NCI-H748 (cell line): Measurements from ENCODE around the gene UNC80.

Experiments
- DNase-seq: peaks from one replicate; lab custom pipeline; 2025; ENCODE audit not compliant: unreplicated experiment; lab: John Stamatoyannopoulos, UW

The UNC80 gene

GRCh38 chr2:209905691-209906090, 134.1 kb downstream of the UNC80 start:
- DNase-seq, result no peak

DNA sequence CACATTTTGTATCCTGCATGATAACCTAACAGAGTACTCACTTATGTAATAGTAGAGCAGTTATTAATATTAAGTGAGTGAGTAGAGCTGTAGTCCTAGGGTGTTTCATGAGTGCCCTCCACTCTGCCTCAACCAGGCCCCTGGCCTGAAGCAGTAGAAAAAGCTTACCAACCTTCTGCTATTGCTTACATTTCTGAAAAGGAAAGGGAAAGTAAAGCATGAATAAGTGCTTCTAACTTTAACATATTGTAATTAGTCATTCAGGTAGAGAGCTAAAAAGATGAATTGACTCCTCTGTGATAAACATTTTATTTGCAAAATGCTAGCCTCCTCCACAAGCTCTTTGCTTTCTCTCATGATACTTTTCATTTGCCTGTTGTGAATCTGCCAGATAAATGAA, 136.1 kb downstream of the UNC80 start:
- no peak for DNase-seq

GRCh38 chr2:209908511-209908910, 136.9 kb downstream of the UNC80 start:
- DNase-seq, result no peak

- no peak for DNase-seq
Observed at GRCh38 chr2:209911486-209911885, 139.9 kb downstream of the UNC80 start.

GRCh38 chr2:209913786-209914345, 142.2 kb downstream of the UNC80 start:
- DNase-seq, result no peak

DNA sequence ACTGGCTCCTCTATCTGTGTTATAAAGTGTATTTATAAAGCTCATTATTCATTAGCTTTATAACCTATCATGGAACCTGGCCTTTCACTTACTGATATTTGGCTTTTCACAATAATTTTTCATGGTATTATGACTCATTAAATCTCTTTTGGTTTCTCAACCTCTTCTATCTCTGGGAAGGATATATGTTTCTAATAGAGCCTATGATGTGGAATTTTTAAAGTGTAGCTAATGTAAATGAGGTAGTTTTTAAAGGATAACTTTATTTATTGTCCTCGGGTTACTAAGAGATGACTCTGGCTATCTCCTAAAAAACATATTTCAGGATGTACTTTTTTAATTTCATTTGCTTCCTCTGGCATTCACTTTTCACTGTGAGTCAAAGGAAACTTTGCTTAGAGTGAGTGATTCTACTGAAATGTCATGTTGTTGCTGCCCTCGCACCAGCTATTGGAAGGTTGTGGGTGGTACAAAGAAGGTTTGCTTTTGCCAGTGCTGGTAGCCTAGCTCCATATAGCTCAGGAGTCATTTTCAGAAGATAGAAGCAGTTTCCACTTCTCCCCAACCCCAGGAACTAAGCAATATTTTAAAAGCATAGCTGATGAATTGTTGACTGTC, 145.6 kb downstream of the UNC80 start:
- no peak for DNase-seq

DNA sequence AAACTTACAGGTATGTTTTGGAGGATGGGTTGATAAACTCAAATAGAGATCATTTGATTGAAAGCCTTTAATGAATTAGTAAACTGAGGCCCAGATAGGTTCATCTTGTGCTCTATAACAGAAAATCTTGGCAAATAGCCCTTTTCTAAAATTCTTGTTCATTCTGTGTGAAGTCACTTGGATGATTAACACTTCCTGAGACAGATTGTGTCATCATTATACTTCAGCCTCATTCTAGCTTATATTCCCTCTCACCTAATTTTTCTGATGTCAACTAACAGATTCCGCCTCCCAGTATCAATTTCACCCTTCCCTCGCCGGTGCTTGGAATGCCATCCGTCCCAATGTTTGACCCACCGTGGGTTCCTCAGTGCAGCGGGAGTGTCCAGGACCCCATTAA, 146.6 kb downstream of the UNC80 start:
- no peak for DNase-seq

- DNase-seq, result no peak
Observed at GRCh38 chr2:209922116-209922515, 150.5 kb downstream of the UNC80 start.

GRCh38 chr2:209929369-209929768, 157.7 kb downstream of the UNC80 start:
- no peak for DNase-seq

- DNase-seq, result no peak
Observed at GRCh38 chr2:209933499-209934483, 162.2 kb downstream of the UNC80 start.

GRCh38 chr2:209936106-209936666, 164.6 kb downstream of the UNC80 start:
- no peak for DNase-seq

GRCh38 chr2:209937893-209938292, 166.3 kb downstream of the UNC80 start:
- DNase-seq, result no peak

DNA sequence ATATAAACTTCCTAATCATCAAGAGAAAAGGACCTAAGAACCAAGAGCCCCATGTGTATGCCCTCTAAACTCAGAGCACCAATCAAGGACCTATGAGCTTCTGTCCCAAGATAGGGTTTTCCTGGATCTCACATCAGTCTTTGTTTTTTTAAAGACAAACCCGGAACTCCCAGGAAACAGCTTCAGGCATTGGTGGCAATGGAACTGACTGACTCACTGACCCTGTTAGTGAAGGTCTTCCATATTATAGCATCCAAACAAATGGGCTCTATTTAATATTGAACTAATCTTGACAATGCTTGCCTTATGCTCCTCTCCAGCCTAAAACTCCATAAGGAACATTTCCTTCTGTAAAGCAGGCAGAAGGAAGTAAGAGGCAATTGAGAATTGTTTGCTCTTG, 167.3 kb downstream of the UNC80 start:
- DNase-seq, result no peak

GRCh38 chr2:209940936-209941335, 169.3 kb downstream of the UNC80 start:
- DNase-seq, result no peak

- DNase-seq, result no peak
Observed at GRCh38 chr2:209942426-209942825, 170.8 kb downstream of the UNC80 start.

DNA sequence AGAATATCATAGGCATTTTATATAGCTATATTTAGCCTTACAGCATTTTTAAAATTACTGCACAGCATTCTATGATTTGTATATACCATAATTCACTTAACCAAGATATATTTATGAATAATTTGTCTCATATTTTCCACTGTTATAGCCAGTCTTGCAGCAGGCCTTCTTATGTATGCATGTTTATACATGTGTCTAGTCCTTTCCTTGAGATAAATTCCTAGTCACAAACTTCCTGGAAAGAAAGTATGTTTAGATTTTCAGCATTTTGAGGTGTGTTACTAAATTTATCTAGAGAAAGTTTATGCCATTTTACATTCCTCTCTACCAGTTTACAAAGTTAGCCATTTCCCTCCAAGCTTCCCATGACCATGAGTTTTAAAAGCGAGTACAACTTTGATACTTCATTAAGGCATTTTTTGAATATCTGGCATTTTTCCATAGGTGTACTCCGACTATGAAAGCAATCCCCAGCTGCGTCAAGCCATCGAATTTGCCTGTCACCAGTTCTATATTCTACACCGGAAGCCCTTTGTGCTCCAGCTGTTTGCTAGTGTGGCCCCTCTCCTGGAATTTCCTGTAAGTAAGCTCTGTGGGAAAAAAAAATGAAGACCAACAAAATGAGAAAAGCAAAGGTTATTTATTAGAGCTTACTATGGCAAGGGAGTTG, 171.4 kb downstream of the UNC80 start:
- no peak for DNase-seq

DNA sequence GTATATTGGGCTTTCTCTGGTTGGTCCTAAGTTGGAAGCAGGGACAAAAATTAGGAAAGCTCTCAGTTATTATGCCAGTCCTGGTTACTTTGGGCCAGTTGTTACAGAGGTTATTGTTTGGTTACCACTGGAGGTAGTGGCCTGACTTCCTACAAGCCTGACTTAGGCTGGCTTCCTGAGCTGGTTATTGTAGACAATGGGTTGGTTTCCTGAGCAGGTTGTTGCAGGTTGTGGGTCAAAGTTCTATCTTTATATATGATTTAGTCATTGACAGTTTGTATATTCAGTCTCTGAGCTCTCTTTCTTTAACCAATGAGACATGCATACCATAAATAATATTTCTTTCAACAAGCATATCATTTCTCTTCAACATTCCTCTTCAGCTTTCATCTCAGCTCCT, 172.1 kb downstream of the UNC80 start:
- no peak for DNase-seq

GRCh38 chr2:209946539-209946938, 174.9 kb downstream of the UNC80 start:
- no peak for DNase-seq

DNA sequence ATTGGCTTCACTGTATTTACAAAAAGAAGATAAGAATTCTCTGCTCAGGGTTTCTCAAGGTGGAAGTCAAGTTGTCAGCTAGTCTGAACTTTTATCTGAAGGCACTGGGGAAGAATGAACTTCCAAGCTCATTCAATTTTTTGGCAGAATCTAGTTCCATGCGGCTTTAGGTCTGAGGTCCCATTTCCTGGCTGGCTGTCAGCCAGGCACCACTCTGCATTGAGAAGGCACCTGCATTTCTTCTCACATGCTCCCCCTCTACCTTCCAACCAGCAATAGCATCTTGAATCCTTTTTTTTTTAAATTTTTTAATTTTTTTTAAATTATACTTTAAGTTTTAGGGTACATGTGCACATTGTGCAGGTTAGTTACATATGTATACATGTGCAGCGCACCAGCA, 184.6 kb downstream of the UNC80 start:
- no peak for DNase-seq

DNA sequence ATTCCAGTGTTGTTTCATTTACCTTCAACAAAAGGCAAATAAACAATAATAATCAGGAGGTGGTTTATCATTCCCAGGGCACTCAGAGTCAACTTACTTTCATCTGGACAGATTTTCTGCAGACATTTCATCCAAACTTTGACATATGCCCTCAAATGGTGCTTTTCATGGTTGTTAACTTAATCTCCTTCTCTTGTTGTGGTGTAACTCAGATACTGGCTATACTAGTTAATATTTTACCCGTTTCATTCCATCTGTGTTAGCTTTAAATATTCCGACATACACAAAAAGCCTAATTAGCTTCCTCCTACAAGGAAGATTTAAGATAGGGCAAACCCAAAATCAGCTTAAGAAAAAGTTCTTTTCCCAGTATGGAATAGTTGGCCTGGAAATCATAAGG, 186.4 kb downstream of the UNC80 start:
- no peak for DNase-seq

DNA sequence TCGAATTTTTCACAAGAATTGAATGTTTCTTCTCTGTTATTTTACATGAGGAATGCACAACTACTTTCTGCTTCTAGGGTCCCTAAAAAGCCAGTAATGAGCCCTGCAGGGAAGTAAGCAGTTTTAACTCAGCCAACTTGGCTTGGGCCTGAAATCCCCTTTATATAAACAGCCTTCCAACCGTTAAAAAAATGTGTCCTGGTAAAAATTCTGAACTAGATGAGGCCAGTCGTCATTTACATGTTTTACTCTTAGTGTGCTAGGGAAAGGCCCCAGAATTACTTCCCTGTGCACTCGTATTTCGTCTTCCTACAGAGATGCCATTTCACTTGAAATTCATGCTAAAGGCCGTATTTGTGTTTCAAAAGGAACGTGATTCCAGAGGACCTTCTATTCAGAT, 188.4 kb downstream of the UNC80 start:
- no peak for DNase-seq
